ENCODE results near the gene MLLT6. TPM values are rescaled to one million over a fixed set of nuclear protein-coding genes. Genes with fewer than 3 reads are reported as not detected.

The MLLT6 gene
- total RNA-seq, 4 donors from 2014 or later: 48.2 to 76.8 (median 56.3) TPM

DNA sequence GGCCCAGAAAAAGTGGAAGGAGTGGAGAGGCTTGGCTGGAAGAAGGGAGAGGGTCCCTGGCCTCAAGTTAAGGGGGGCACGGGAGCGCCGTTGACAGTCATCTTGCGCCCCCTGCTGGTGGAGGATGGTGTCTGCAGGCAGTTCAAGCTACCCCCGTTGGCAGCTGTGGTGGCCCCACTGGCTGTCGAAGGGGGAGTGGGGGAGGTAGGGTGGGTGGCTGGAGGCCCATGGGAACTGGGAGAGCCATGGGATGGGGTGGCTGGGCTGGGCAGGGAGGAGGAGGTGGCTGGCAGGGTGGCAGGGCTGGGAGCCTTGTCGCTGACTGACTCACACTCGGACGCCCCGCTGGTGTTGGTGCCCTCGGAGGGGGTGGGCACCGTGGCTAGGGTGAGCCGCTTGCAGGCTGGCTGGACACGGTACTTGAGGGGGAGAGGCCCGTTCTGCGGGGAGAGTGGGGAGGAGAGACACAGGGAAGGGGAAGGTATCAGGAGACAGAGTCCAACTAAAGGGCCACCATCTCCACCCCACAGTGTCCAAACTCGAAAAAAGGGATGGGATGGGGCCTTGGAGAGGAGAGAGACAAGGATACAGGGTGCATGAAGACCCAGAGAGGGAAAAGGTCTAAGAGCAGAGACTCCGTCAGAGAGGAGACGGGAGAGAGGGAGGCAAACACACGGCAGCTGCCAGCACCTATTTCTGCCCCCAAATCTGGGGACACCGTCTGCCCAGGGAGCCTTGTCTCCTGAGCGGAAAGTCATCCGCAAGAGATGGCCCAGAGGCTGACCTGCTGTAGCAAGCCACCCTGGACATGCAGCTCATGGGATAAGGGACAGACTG is 30.3 kb downstream of the MLLT6 start:
- intact Hi-C loops (cut with DNase I; ENCODE audit: low total_unique reads): loop anchor here (1.0 to 2.0 kb wide), 2 partner anchors 58 to 177 kb away; no protein-coding TSS in a partner anchor
- H3K4me3 ChIP-seq: no peak overlapping the region
- peaks cover 25 to 28% of the 10 kb centered on the region in 2 donors for H3K4me1 ChIP-seq
- TF ChIP-seq POLR2A (IDR thresholded peaks at IDR 0.05) (no peak), CTCF (IDR thresholded peaks at IDR 0.05 in 4 of 5, conservative IDR thresholded peaks at IDR 0.05 in 1 of 5) (peak; percentile 80 to 98 (median 97))
- no peak for DNase-seq
- H3K9me3 ChIP-seq: no peaks in the 10 kb centered on the region
- peaks cover 0 to 9% of the 10 kb centered on the region in 2 donors for H3K36me3 ChIP-seq
- H3K27ac ChIP-seq: peak overlapping the region in 1 of 4 donors; percentile 18
- in situ Hi-C loops (cut with MboI; ENCODE audit: low sequenced_read_pairs in 4 of 4): loop anchor here in 1 of 4 donors (5.0 kb wide), 1 partner anchor 58 kb away; no protein-coding TSS in a partner anchor
- ATAC-seq: no peak
- H3K27me3 ChIP-seq: no peaks in the 10 kb centered on the region

DNA sequence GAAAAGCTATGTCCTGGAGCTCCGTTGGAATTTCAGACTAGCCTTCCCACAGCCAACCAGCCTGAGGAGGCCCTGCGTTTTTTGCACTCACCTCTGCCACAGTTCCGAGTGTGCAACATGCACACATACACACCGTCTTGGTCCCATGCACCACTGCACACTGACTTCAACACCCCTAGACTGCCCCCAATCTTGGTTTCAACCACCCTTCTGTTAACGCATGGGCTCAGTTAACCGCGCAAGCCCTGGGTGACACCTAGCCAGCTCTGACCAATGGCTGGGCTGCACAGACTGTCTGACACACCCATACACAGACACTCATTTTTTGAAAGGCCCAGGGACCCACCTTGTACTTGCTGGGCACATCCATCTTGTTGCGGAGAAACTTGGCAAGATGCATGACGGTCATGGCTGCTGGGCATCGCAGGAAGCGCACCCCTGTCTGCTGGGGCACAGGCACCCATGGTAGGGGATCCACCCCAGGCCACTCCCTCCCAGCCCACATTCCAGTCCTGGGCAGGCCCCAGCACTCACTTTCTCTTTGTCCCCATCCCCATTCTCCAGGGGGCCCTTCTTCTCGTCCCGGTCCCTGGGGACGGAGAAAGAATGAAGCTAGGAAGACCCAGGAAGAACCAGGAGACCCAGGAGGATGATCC is 33.1 kb downstream of the MLLT6 start:
- Histone ChIP-seq H3K27me3 (no peaks in the 10 kb centered on the region), H3K9me3 (no peaks in the 10 kb centered on the region), H3K4me3 (no peak overlapping the region), H3K27ac (no peak overlapping the region), H3K36me3 (peaks cover 0 to 8% of the 10 kb centered on the region in 2 donors), H3K4me1 (peaks cover 23 to 28% of the 10 kb centered on the region in 2 donors)
- no peak for DNase-seq
- ATAC-seq: no peak
- intact Hi-C loops (cut with DNase I; ENCODE audit: low total_unique reads) (no loop called here), in situ Hi-C loops (cut with MboI; ENCODE audit: low sequenced_read_pairs in 4 of 4) (loop anchor here in 1 of 4 donors (5.0 kb wide), 1 partner anchor 61 kb away; no protein-coding TSS in a partner anchor)
- TF ChIP-seq CTCF (IDR thresholded peaks at IDR 0.05 in 4 of 5, conservative IDR thresholded peaks at IDR 0.05 in 1 of 5) (no peak), POLR2A (IDR thresholded peaks at IDR 0.05) (no peak)

DNA sequence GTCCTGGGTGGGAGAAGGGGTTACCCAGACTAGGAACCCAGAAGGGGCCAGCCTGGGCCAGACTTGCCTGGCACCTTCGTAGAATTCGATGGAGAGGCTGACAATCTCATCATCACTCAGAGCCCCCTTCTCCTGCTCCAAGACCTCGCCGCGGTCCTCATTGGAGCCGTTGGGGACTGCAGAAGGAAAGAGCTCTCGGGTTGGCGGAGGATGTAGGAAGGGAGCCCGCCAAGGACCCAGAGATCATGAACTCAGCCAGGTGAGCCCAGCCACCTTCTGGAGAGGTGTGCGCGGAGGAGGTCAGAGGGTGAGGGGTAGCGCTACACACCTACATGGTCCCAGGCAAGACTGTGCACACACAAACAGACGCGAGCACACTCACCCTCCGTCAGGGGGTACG is 33.6 kb downstream of the MLLT6 start:
- ATAC-seq: no peak
- Histone ChIP-seq H3K36me3 (peaks cover 0 to 2% of the 10 kb centered on the region in 2 donors), H3K4me1 (peaks cover 24 to 28% of the 10 kb centered on the region in 2 donors)

DNA sequence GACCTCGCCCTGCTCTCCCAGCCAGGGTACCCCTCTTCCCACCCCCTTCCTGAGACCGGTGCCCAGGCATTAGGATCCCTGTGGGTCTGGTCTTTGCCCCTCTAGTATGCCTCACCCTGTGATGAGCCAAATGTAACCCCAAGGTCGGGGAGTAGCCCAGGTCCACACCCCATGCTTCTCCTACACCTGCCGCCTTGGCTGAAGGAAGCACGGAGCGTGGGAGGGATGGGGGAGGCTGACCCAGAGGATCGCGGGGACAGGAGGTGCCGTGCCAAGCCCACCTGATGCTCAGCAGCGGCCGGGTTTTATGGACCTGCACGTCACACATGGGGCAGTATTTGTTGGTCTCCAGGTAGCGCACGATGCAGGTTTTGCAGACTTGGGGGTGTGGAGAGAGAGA is 34.2 kb downstream of the MLLT6 start:
- no peak overlapping the region for H3K4me3 ChIP-seq
- no peak overlapping the region for H3K27ac ChIP-seq
- no peaks in the 10 kb centered on the region for H3K36me3 ChIP-seq
- ATAC-seq (no peak), DNase-seq (no peak)
- intact Hi-C loops (cut with DNase I; ENCODE audit: low total_unique reads) (no loop called here), in situ Hi-C loops (cut with MboI; ENCODE audit: low sequenced_read_pairs in 4 of 4) (loop anchor here in 1 of 4 donors (5.0 kb wide), 1 partner anchor 62 kb away; no protein-coding TSS in a partner anchor)
- no peaks in the 10 kb centered on the region for H3K9me3 ChIP-seq
- TF ChIP-seq POLR2A (IDR thresholded peaks at IDR 0.05): no peak
- TF ChIP-seq CTCF (IDR thresholded peaks at IDR 0.05 in 4 of 5, conservative IDR thresholded peaks at IDR 0.05 in 1 of 5): no peak
- H3K4me1 ChIP-seq: peaks cover 24 to 28% of the 10 kb centered on the region in 2 donors
- H3K27me3 ChIP-seq: no peaks in the 10 kb centered on the region

More for the DNA sequence above, 33.6 kb downstream of the MLLT6 start:
- no peak overlapping the region for H3K4me3 ChIP-seq
- TF ChIP-seq POLR2A (IDR thresholded peaks at IDR 0.05) (no peak), CTCF (IDR thresholded peaks at IDR 0.05 in 4 of 5, conservative IDR thresholded peaks at IDR 0.05 in 1 of 5) (no peak)
- H3K27ac ChIP-seq: no peak overlapping the region
- no peaks in the 10 kb centered on the region for H3K27me3 ChIP-seq
- H3K9me3 ChIP-seq: no peaks in the 10 kb centered on the region
- DNase-seq: no peak
- in situ Hi-C loops (cut with MboI; ENCODE audit: low sequenced_read_pairs in 4 of 4) (loop anchor here in 1 of 4 donors (5.0 kb wide), 1 partner anchor 61 kb away; no protein-coding TSS in a partner anchor), intact Hi-C loops (cut with DNase I; ENCODE audit: low total_unique reads) (no loop called here)

Data from gastrocnemius medialis (tissue), 4 donors.